SK-N-MC (cell line): ENCODE results near the gene VGLL2.

ENCODE experiments used
- EZH2 ChIP-seq: fragments of 200-600 bp; sonication (generic); IDR thresholded peaks from one replicate; pipeline ENCODE4 v1.6.1; 2017; ENCODE audit warnings: antibody characterized with exemption
- POLR2AphosphoS5 ChIP-seq: IDR thresholded peaks from 2 replicates; pipeline ENCODE4 v1.6.1; 2012; ENCODE audit warnings: mild to moderate bottlenecking, low read depth, low read length, borderline replicate concordance

GRCh38 chr6:117222861-117223260 lies 42.5 kb upstream of the VGLL2 start:
- TF ChIP-seq POLR2AphosphoS5 (no peak), EZH2 (no peak)
